PC-9 (cell line): ENCODE data around the gene DYSF.

Source experiments
- EZH2 ChIP-seq: fragments of 200-600 bp; sonication (generic); IDR thresholded peaks from 2 replicates; pipeline ENCODE4 v1.8.0; 2017; ENCODE audit warnings: antibody characterized with exemption, low read depth
- TF ChIP-seq, protein P1 (sequence below): fragments of 200-600 bp; sonication (generic); conservative IDR thresholded peaks from 2 replicates; pipeline ENCODE4 v1.6.1; 2017; ENCODE audit warnings: mixed run types, antibody characterized with exemption, mild to moderate bottlenecking, moderate library complexity

DNA sequence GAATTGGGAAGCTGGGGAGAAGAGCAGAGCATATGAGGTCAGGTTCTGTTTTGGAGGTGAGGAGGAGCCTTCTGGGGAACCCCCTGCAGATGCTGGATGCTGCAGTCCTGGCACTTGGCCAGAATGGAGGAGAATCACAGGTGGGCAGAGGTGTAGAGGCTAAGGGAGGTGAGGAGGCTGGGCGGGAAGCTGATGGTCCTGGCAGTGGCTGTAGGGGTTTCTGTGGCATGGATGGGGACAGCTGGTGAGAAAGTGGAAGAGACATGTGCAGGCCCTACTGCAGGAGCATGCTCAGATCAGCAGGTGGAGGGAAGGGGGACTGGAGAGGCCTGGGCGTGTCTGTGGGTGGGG is 101.3 kb downstream of the DYSF start:
- TF ChIP-seq, protein P1, sequence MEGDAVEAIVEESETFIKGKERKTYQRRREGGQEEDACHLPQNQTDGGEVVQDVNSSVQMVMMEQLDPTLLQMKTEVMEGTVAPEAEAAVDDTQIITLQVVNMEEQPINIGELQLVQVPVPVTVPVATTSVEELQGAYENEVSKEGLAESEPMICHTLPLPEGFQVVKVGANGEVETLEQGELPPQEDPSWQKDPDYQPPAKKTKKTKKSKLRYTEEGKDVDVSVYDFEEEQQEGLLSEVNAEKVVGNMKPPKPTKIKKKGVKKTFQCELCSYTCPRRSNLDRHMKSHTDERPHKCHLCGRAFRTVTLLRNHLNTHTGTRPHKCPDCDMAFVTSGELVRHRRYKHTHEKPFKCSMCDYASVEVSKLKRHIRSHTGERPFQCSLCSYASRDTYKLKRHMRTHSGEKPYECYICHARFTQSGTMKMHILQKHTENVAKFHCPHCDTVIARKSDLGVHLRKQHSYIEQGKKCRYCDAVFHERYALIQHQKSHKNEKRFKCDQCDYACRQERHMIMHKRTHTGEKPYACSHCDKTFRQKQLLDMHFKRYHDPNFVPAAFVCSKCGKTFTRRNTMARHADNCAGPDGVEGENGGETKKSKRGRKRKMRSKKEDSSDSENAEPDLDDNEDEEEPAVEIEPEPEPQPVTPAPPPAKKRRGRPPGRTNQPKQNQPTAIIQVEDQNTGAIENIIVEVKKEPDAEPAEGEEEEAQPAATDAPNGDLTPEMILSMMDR: no peak
- TF ChIP-seq EZH2: no peak
